PC-3 (cell line): Measurements from ENCODE around the gene KANSL1L. TPM values are rescaled to one million over a fixed set of nuclear protein-coding genes. Genes with fewer than 3 reads are reported as not detected.
A peak's percentile ranks its signal among the peaks of the same experiment; 100 is the strongest.

ENCODE experiments used
- ATAC-seq: fragments of 200-7000 bp; cut with Tn5 transposase; 2 replicates; pipeline ENCODE4 v1.9.1; 2020; ENCODE audit warnings: mild to moderate bottlenecking, moderate library complexity
- BruUV-seq: library from RNA; stranded (reverse); fragments of 400-500 nt; replicated peaks from 2 replicates; lab custom pipeline; 2021; lab: Mats Ljungman, UMichigan
- CTCF ChIA-PET: fragments of 300-600 bp; sonication (Branson Sonifier 250); formaldehyde crosslinking; loops from one replicate; lab custom pipeline; 2022; ENCODE audit warnings: antibody characterized with exemption; lab: Charles Lee
- POLR2A ChIA-PET: fragments of 300-600 bp; sonication (Branson Sonifier 250); formaldehyde crosslinking; loops from one replicate; lab custom pipeline; 2022; ENCODE audit warnings: antibody characterized with exemption; ENCODE audit not compliant: unreplicated experiment; lab: Charles Lee
- DNase-seq: peaks from one replicate; pipeline ENCODE4 v3.0.0-alpha.2; 2015
- H2AFZ ChIP-seq: fragments of 300-600 bp; sonication (generic); 2 replicates; pipeline ENCODE4 v1.6.0; 2016; ENCODE audit warnings: antibody characterized with exemption, low read length
- H3F3A ChIP-seq: fragments of 300-600 bp; sonication (generic); one replicate; pipeline ENCODE4 v1.6.0; 2017; ENCODE audit warnings: antibody characterized with exemption, low read length, control low read depth, mild to moderate bottlenecking; ENCODE audit not compliant: unreplicated experiment
- H3K27ac ChIP-seq: fragments of 300-600 bp; sonication (generic); 2 replicates; pipeline ENCODE4 v1.5.1; 2016; ENCODE audit warnings: mild to moderate bottlenecking, low read length
- H3K27me3 ChIP-seq: fragments of 300-600 bp; sonication (generic); 2 replicates; pipeline ENCODE4 v1.6.1; 2016; ENCODE audit warnings: low read length, mixed read lengths
- H3K36me3 ChIP-seq: fragments of 300-600 bp; sonication (generic); 2 replicates; pipeline ENCODE4 v1.6.1; 2016; ENCODE audit warnings: low read depth, mixed run types, low read length, mixed read lengths
- H3K4me1 ChIP-seq: fragments of 300-600 bp; sonication (generic); 2 replicates; pipeline ENCODE4 v1.5.1; 2016; ENCODE audit warnings: low read length; ENCODE audit not compliant: insufficient read depth
- H3K4me2 ChIP-seq: fragments of 300-600 bp; sonication (generic); 2 replicates; pipeline ENCODE4 v1.6.0; 2016; ENCODE audit warnings: low read length
- H3K4me3 ChIP-seq: fragments of 300-600 bp; sonication (generic); 2 replicates; pipeline ENCODE4 v1.5.1; 2016; ENCODE audit warnings: mild to moderate bottlenecking, low read length, mixed read lengths
- H3K79me2 ChIP-seq: fragments of 300-600 bp; sonication (generic); 2 replicates; pipeline ENCODE4 v1.6.1; 2017; ENCODE audit warnings: low read length, mixed read lengths
- H3K9ac ChIP-seq: fragments of 300-600 bp; sonication (generic); 2 replicates; pipeline ENCODE4 v1.6.0; 2016; ENCODE audit warnings: mild to moderate bottlenecking, low read length
- H3K9me2 ChIP-seq: fragments of 300-600 bp; sonication (generic); replicated peaks from 2 replicates; pipeline ENCODE4 v1.6.1; 2016; ENCODE audit warnings: mixed run types, low read length, mixed read lengths
- H3K9me3 ChIP-seq: fragments of 300-600 bp; sonication (generic); 2 replicates; pipeline ENCODE4 v1.6.1; 2016; ENCODE audit warnings: low read length, mixed read lengths
- H4K20me1 ChIP-seq: fragments of 300-600 bp; sonication (generic); 2 replicates; pipeline ENCODE4 v1.6.1; 2016; ENCODE audit warnings: low read length, mixed read lengths
- CTCF ChIP-seq: fragments of 300-600 bp; sonication (generic); conservative IDR thresholded peaks from 2 replicates; pipeline ENCODE4 v1.5.1; 2017; ENCODE audit warnings: antibody characterized with exemption, low read depth, mild to moderate bottlenecking, low read length
- EZH2 ChIP-seq: fragments of 300-600 bp; sonication (generic); IDR thresholded peaks from one replicate; pipeline ENCODE4 v1.6.1; 2017; ENCODE audit warnings: antibody characterized with exemption, mild to moderate bottlenecking, low read length; ENCODE audit not compliant: unreplicated experiment
- EZH2phosphoT487 ChIP-seq: fragments of 300-600 bp; sonication (generic); IDR thresholded peaks from 2 replicates; pipeline ENCODE4 v1.6.1; 2018; ENCODE audit warnings: mild to moderate bottlenecking, antibody characterized with exemption, low read length, borderline replicate concordance
- intact Hi-C: fragments of 100-400 bp; cut with micrococcal nuclease; formaldehyde crosslinking; loops from 2 replicates; pipeline ENCODE4 v1.9.0; 2023
- total RNA-seq: library from RNA; depleted of rRNA; stranded (reverse); fragments of >200 nt; gene quantifications from 2 replicates; pipeline ENCODE4 v1.2.3, GENCODE V29; 2014

Gene KANSL1L
- total RNA-seq, 1 experiment from 2014 or later, result 2.3 TPM

DNA sequence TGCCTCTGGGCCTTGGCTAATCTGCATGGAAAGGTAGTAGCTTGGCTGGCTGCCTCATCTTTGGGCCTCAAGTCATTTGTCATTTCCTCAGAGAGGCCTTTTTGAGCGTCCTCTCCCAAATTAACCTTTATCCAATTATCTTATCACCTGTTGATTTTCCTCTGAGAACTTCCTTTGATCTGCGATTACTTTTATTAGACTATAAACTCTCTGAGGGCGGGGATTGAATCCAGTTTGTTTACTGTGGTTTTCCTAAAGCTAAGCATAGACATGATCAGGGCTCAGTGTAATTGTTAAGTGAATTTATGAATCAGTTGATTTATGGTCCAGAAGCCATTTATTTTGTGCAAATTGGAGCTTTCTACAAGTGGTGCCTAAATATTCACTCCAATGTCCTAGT is 161.3 kb downstream of the KANSL1L start:
- H3K27me3 ChIP-seq, result no peaks in the 10 kb centered on the region
- H3K27ac ChIP-seq, result no peak overlapping the region
- peaks cover 3% of the 10 kb centered on the region; the same call in 1 of the 2 replicates for H3K4me1 ChIP-seq
- peaks cover 65% of the 10 kb centered on the region for H4K20me1 ChIP-seq
- DNase-seq (no peak), ATAC-seq (no peak)
- peaks cover 89% of the 10 kb centered on the region for H3K79me2 ChIP-seq
- H3K4me2 ChIP-seq, result no peak overlapping the region
- no peaks in the 10 kb centered on the region for H3F3A ChIP-seq
- no peak overlapping the region for H2AFZ ChIP-seq
- intact Hi-C loops, result no loop called here
- no peaks in the 10 kb centered on the region for H3K9me2 ChIP-seq
- H3K36me3 ChIP-seq, result peaks cover 43% of the 10 kb centered on the region
- TF ChIP-seq CTCF (no peak), EZH2 (no peak), EZH2phosphoT487 (no peak)
- ChIA-PET CTCF (no interaction called here), POLR2A (no interaction called here)
- no peaks in the 10 kb centered on the region for H3K9me3 ChIP-seq
- no peak overlapping the region for H3K9ac ChIP-seq
- no peak overlapping the region for H3K4me3 ChIP-seq
- no TSS peak for BruUV-seq

- no peak overlapping the region for H3K4me3 ChIP-seq
- ChIA-PET POLR2A (no interaction called here), CTCF (no interaction called here)
- no peaks in the 10 kb centered on the region for H3K9me3 ChIP-seq
- peaks cover 8% of the 10 kb centered on the region for H3K4me1 ChIP-seq
- peaks cover 42% of the 10 kb centered on the region for H3K36me3 ChIP-seq
- H3K9ac ChIP-seq, result no peak overlapping the region
- ATAC-seq (no peak), DNase-seq (no peak)
- TF ChIP-seq CTCF, result no peak
- TF ChIP-seq EZH2phosphoT487, result no peak
- no peak for TF ChIP-seq EZH2
- H2AFZ ChIP-seq, result no peak overlapping the region
- H3K79me2 ChIP-seq, result peaks cover 96% of the 10 kb centered on the region
- no peaks in the 10 kb centered on the region for H3K27me3 ChIP-seq
- H3F3A ChIP-seq, result no peaks in the 10 kb centered on the region
- no peak overlapping the region for H3K4me2 ChIP-seq
- no peak overlapping the region for H3K27ac ChIP-seq
- intact Hi-C loops, result no loop called here
- peaks cover 65% of the 10 kb centered on the region for H4K20me1 ChIP-seq
- BruUV-seq, result no TSS peak
- no peaks in the 10 kb centered on the region for H3K9me2 ChIP-seq
Measured at GRCh38 chr2:210009126-210009525, 162.1 kb downstream of the KANSL1L start.

DNA sequence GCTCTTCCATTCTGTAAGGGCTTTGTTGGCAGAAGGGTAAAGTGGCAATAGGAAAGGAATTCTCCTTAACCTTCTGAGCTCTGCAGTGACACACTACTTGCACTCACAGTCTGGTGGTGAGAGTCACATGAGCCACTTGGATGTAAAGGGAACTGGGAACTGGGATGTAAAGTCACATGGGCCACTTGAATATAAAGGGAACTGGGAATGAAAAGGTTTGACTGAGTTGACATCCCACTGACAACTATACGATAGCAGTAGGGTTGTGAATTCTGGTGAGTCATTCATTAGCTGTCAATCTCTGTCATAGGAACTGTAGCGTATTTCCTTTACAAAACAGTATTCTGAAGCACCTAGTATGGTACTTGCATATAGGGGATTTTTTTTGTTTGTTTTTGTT is 163.3 kb downstream of the KANSL1L start:
- POLR2A ChIA-PET, result no interaction called here
- peaks cover 69% of the 10 kb centered on the region for H4K20me1 ChIP-seq
- CTCF ChIA-PET, result no interaction called here
- peaks cover 99% of the 10 kb centered on the region for H3K79me2 ChIP-seq
- no peaks in the 10 kb centered on the region for H3K9me2 ChIP-seq
- intact Hi-C loops, result no loop called here
- no peak overlapping the region for H2AFZ ChIP-seq
- H3K9me3 ChIP-seq, result no peaks in the 10 kb centered on the region
- no peaks in the 10 kb centered on the region for H3K27me3 ChIP-seq
- peaks cover 37% of the 10 kb centered on the region for H3K36me3 ChIP-seq
- no peak overlapping the region for H3K9ac ChIP-seq
- peaks cover 17% of the 10 kb centered on the region for H3K4me1 ChIP-seq
- TF ChIP-seq CTCF (no peak), EZH2phosphoT487 (no peak), EZH2 (no peak)
- no peak overlapping the region for H3K4me2 ChIP-seq
- H3K27ac ChIP-seq, result no peak overlapping the region
- no peak overlapping the region for H3K4me3 ChIP-seq
- DNase-seq (peak; percentile 17), ATAC-seq (peak; percentile 50)
- no peaks in the 10 kb centered on the region for H3F3A ChIP-seq
- BruUV-seq, result no TSS peak
